ENCODE data around the gene PTGFRN.

DNA sequence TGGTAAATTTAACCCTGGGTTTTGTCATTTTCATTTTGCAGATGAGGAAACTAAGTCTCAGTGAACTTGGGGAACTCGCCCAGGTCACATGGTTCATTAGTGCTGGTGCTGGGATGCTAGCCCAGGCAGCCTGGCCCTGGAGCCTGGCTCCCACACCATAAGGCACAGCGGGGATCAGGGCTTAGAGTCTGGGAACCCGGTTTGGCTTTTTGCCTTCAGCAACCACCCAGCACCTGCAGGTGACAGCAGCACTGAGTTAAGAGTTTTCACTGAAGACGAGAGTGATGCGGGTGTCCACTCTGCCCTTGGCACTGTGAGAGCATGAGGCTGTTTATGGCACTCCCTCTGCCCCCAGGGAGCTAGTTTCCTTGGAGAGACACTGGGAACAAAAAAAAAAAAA, 73.4 kb downstream of the PTGFRN start:
- TF ChIP-seq POLR2AphosphoS5 (IDR thresholded peaks at IDR 0.05; ENCODE audit: borderline replicate concordance, low read depth, low read length), result no peak
- no peak for TF ChIP-seq EZH2 (IDR thresholded peaks at IDR 0.05)

Measured in SK-N-MC (cell line).